GM19351 (cell line): ENCODE results near the gene FRZB.
A peak's percentile ranks its signal among the peaks of the same experiment; 100 is the strongest.
"Not testable (repeated sequence)": the region's sequence is repeated elsewhere in the genome, so short reads cannot be mapped to it uniquely, and the experiment has no call there.

Experiments
- ATAC-seq: cut with Tn5 transposase; IDR thresholded peaks from one replicate; pipeline ENCODE4 v1.9.1; 2021; ENCODE audit warnings: mild to moderate bottlenecking, moderate library complexity; ENCODE audit not compliant: unreplicated experiment

FRZB gene

DNA sequence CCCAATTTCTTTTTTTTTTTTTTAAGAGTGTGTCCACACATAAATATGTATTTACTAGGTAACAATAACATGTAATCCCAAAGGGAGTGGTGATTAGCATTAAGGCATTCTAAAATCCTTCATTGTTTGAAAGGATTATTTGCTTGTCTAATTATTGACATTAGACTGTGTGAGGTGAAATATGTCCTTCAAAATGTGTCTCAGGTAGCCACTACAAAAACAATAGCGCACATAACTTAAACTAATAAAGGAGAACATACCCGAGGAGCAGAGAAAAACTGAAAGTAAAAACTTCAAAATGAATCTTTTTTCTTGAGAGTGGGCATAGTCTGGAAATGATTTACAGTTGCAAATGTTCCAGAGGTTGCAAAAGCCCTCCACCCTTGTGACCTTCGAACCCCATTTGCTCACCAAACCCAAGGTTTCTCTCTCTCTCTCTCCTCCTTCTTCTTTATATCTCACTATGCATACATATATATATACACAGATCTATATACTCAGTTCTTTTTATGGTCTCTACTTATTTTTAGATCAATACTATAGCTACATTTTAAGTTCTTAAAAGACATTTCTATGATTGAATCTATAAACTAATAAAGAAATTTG, 24.4 kb upstream of the FRZB start:
- no peak for ATAC-seq

DNA sequence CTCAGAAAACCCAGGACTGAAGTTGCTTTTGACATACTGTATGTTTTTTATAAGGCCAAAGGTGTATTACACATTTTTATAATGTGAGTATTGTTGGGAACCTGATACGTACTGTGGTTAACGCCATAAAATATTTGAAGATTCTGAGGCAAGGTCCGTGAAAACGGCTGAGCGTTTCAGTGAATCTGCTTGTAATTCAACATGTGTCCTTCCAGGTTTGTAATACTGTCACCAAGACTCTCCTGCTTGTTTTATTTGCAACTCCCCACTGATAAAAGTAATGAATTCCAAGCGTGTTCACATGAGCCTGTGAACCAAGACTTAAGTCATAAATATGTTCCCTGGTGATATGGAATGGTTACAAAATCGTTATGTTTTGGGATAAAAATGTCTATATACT, 23.9 kb upstream of the FRZB start:
- ATAC-seq: no peak

DNA sequence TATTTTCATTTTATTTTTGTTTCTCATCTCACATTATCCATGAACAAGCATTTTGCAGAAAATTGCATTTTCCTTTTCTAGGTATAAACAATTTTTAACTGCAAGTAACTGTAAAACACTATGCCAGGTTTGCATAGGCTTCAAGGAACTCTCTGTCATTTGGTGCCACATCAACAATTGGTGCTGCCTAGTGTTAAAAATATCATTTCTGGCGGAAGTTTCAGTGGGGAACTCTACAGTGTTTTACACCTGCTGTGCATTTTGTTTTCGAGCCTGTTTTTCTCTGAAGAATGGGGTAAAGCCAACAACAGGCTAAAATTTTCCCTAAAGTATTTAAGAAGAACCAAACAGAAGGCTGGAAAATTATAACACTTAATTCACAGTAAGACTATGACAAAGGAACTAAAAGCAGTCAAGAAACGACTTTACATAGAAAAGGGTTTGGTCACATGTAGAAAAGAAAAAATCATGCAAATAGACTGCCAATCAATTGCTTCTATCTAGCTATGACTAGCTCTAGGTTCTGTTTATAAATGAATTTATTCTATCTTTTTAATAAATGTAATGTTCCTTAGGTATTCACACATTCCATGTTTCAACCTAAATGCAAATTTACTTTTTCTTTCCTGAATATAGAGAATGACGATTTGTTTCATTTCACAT, 21.4 kb upstream of the FRZB start:
- peak; percentile 72 for ATAC-seq

DNA sequence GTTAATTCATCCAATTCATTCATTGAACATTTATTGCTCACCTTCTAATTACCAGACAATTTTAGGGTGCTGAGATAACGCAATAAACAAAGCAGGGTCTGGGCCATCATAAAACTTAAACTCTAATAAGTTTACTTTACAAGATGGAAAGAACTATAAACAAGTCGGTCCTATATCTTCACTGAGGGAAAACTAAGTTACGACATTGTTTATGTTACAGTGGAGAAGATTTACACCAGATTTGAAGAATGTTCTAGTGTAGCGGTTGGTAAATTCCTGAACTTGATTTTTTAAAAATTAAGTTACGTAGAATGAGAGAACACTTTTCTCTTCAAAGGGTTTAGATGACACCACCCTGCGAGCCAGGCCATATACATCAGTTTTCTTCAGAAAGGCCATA, 20.7 kb upstream of the FRZB start:
- no peak for ATAC-seq

DNA sequence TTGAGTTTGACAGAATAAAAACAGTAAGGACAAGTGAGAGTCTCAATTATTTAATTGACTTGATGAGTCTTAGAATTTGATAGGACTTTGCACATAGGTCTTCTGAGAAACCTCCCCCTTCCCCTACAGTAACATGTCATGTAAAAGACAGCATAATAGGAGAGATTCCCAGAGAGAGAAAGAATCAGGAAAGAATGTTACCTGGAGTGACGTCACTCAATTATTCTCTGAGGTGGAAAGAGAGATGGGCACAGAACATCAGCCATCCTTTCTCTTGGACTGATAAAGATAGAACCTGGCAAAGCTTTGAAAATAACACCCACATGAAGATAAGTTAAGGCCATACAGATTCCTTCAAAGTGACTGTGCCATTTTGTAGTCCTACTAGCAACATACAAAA, 19.3 kb upstream of the FRZB start:
- ATAC-seq: no peak

DNA sequence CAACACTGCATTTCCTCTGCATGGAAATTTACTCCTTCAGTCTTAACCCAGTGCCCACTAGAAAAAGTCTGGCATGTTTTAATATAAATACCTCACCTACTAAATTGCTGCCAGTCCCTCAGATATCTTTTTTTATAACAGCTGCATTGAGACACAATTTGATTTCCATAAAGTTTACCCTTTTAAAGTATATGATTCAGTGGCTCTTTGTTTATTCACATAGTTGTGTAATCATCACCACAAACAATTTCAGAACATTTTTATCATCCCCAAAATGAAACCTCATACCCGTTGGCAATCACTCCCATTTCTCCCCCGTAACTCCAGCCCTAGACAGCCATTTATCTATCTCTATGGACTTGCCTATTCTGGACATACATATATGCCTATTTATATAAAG, 17.0 kb upstream of the FRZB start:
- ATAC-seq: no peak

DNA sequence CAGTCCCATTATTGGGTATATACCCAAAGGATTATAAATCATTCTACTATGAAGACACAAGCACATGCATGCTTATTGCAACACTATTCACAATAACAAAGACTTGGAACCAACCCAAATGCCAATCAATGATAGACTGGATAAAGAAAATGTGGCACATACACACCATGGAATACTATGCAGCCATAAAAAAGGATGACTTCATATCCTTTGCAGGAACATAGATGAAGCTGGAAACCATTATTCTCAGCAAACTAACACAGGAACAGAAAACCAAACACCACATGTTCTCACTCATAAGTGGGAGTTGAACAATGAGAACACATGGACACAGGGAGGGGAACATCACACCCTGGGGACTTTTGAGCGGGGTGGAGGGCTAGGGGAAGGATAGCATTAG, 13.7 kb upstream of the FRZB start:
- ATAC-seq: not testable (repeated sequence)

DNA sequence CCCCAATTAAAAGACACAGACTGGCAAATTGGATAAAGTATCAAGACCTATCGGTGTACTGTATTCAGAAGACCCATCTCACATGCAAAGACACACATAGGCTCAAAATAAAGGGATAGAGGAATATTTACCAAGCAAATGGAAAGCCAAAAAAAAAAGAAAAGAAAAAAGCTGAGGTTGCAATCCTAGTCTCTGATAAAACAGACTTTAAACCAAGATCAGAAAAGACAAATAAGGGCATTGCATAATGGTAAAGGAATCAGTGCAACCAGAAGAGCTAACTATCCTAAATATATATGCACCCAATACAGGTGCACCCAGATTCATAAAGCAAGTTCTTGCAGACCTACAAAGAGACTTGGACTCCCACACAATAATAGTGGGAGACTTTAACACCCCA, 10.2 kb upstream of the FRZB start:
- not testable (repeated sequence) for ATAC-seq

DNA sequence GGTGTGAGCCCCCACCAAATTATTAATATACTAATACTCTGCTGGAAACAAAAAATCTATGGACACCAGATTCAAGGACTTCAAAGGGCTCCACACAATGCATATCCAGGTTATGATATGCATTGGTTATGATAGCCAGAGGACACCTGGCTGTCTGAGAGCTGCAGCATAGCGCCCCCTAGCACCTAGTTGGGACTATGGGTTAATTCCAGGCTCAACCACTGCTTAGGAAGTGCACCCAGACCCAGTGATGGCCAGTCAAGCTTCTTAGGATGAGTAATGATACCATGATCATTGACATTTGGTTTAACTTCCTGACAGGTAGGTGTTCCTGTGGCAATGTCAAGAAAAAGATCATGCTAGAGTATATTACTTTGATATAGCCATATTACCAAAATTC, 3.8 kb upstream of the FRZB start:
- no peak for ATAC-seq

DNA sequence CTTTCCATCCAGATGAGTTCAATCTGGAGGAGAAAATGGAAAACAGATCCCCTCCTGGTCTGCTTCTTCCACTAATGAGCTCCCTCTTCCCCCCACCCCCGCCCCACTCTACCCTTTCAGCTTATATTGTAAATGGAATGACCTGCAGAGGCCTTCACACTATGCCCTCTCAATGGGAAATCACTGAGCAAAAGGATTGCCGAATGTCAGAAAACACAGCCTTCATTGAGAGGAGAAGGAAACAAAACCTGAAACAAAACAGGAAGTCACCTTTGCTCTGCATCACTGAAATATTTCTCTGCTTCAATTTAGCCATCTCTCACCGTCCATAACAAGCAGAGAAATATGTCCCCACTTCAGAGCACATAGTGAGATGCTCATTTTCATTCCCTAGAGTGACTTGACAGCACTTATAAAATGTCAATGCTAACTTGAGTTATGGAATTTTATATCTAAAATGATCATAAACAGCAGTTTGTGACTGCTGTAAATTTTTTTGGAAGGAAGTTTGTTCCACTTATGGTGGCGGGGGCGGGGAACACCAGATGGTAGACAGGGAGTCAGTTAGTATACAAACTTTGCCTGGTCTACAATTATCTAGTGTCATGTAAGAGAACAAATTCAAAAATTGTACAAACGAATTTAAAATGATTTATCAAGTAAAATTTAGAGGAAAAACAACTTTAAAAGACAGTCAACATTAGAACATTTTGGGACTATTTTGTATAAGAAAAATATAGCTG, 1.8 kb upstream of the FRZB start:
- no peak for ATAC-seq

DNA sequence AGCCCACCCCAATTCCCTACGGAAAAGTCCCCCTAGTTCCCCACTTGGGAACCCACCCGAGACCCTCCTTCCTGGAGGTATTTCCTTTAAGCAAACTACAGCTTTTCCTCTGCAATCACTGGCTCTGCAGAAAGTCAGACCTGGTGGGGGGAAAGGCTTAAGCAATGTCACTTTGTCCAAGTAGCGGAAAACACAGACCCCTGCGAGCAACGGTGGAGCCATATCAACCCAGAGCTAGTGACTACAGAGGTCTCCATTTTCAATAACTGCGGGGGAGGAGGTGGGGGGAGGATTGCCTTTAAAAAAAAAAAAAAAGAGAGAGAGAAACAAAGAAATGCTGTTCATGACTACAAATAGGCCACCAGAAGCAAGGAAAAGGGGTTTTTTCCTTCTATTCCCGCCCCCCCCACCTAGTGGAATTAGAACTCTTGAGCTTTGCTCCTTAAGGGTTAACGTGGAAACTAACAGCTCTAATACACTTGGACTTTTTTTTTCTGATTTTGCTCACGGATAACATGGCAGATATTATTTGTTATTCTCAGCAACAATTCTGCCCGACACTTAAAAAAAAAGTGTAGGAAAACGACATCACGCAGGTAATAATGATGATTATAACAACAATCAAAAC, 1.1 kb upstream of the FRZB start:
- no peak for ATAC-seq

DNA sequence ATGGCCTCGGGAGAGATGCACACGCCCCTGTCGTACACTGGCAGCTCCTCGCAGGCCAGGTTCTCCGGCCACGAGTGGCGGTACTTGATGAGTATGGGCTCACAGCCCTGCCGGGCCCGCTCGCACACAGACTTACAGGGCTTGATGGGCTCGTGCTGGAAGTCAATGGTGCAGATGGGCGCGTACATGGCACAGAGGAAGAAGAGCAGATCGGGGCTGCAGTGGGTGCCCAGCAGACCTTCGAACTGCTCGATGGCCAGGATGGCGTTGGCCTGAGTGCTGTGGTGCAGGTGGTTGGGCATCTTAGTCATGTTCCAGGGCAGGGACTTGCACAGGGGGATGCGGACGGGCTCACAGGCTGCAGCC, 359 bp downstream of the FRZB start:
- no peak for ATAC-seq

DNA sequence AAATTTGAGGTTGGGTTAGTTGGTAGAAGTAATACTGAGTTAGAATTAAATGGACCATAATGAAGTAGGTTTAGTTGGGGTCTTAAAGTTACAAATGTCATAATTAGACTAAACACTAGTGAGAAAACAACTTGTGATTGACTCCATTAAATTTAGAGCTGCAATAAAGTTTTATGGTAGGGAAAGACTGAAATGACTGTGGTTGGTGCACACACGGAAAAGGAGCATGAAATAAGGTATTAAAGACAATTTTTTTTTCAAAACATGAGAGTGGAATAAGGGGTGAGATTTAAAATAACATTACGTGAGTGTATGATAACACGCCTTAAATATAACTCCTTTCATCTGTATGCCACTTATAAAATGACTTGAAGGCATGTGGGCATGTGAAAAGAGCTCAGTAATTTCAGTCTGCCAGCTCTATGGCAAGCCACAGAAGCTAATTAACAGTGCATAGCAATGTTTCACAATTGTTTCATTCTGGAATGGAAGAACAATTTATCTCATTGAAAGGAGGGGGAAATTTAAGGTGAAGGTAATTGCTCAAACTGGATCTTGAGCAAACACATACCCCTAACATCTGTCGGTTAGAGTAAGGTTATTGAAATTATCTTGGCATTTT, 1.4 kb downstream of the FRZB start:
- ATAC-seq: no peak

DNA sequence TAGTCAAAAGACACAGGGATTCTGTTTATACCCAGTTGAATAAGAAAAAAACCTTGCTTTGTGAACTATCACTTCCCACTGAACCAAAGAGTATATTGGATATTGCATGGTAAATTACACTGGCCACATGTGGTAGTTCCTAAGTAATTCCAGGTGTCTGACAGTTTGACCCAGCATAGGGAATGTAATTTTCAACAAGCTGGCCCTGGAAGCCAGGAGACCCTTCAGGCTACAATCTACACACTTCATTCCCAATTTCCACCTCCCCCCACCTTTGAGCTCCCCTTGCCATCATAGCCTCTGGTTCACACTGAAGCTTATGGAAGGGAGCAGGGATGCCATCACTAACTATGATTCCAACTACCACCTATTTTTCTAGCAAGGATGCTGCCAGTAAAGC, 2.8 kb downstream of the FRZB start:
- ATAC-seq: no peak

DNA sequence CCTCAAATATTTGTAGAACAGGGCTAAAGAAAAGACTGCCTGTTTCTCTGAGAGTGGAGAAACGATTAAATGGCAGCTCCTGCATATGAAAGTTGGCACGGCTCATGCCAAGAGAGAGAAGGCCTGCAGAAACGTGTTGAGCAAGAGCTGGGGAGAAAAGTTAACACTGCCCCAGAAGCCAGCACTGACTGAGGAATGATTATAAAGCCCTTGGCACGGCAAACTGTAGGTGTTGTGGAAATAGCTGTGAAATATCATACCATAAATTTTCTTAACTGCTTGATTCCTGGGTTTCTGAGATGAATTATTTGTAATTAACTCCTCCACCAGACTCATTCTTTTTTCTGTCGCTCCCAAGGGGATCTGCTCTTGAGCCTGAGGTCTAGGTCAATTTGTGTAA, 4.3 kb downstream of the FRZB start:
- ATAC-seq: no peak

DNA sequence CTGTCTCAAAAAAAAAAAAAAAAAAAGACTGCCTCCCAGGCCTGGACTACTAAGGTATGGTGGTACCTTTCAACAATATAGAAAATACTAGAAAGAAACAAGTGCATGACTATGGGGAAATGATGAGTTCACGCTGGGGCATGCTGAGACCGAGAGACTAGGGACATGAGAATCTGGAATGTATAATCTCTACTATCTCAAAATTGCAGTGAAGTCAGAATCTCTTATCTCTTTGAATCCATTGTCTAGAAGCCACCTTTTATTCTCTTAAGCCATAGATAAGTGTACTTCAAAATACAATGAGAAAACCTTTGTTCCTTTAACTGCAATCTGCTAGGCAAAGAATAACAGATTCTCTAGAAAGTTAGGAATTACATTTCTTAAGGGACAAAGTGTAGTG, 5.6 kb downstream of the FRZB start:
- no peak for ATAC-seq

DNA sequence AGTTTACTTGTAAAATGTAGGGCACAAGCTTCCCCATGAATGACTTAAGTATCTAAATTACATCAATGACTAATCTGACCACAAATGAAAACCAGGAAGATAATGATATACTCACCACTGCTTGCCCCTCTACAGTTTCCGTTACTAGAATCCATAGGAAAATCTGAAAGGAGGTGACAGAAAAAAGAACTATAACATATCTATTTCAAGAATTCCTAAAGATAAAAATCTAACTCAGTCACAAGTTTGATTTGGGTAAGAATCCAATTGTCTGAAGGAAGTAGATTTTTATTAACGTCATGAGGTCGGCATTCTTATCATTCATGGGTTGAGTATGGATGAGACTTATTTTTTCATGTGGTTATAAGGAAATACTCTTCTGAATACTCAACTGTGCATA, 7.8 kb downstream of the FRZB start:
- no peak for ATAC-seq

DNA sequence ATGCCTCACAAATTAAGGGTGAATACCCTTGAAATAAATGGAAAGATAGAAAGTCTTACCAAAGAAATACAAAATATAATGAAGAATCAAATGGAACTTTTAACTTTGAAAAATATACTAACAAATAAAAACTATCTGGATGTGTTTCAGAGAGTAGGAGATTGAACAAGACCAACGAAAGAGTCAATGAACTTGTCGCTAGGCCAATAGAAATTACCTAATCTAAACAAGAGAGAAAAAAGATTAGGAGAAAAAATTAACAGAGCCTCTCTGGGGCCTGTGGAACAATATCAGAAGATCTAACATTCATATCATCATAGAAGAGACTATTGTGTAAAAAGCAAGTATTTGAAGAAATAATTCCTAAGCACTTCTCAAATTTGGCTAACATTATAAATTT, 11.1 kb downstream of the FRZB start:
- no peak for ATAC-seq

DNA sequence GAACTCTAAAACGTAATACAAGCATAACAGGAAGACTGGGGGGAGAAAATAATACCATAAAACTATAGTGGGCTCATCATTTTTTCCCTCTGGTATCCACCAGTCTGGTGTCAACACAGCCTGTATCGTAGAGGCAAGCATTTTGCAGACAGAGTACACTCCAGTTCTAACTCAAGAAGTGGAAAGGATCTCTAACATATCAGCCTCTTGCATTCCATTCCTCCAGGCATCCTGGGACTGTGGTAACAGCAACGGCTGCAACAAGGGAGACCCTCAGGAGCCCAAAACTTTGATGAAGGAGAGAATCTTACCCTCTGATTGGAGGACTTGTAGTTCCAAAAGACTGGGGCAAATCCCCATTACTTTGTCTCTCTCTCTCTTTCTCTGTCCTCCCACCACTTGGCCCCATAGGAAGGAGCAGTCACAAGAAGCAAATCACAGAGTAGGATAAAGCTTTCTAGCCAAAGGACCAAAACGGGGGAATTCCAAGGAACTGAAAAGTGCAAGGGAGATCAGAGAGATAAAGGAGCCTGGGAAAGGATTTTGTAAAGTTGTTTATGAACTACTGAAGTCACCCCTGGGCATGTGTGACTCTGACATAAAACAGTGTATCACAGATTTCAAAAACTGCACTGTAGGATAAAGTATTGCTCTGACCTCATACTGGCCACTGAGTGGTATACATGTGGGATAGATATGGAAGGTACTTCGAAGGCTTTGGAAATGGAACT, 11.9 kb downstream of the FRZB start:
- no peak for ATAC-seq

DNA sequence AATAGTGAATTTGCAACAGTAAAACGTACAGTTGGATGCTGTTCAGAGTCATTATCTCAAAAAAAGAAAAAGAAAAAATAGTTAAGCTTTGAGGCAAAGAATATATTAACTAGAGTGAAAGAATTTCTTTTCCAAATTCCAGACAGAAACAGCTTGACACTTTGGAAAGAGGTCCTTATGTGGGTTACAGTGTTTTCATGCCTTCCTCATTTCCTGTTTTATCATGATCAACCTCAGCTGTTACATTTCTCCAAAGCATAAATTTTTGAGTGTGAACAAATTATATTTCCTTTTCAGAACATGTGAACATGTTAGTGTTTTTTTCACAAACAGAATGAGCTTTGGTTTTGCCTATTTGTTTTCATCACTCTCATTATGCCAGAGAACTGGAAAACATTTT, 13.6 kb downstream of the FRZB start:
- ATAC-seq: no peak

DNA sequence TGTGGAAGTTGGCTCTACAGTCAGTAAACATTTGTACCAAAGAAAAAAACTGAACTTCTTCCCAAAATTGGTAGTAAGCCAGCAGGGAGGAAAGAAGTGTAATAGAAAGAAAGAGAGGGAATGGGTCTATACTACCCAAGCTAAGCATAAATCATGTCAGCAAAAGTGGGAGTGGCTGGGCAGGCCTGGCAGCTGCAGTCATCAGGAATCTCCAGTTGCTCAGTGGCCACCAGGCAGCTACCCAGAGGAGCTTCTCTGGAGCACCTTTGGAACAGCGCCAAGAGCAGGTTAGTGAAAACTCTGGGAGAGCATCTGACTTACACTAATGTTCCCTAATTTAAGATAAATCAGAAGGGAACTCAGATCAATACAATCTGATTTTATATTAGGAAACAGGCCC, 14.3 kb downstream of the FRZB start:
- ATAC-seq: no peak
